HFFc6 (cell line): ENCODE data around the gene SPRR1A. TPM values are rescaled to one million over a fixed set of nuclear protein-coding genes. Genes with fewer than 3 reads are reported as not detected.

Experiments
- DNase-seq: peaks from one replicate; pipeline ENCODE4 v3.0.0-alpha.2; 2018
- H3K27ac Mint-ChIP-seq: 2 replicates; pipeline ENCODE4 v1.8.0; 2020; ENCODE audit warnings: mild to moderate bottlenecking, mixed read lengths
- H3K27me3 Mint-ChIP-seq: 2 replicates; pipeline ENCODE4 v1.8.0; 2021; ENCODE audit warnings: mild to moderate bottlenecking, moderate library complexity, mixed read lengths; ENCODE audit not compliant: insufficient read depth
- H3K36me3 Mint-ChIP-seq: 2 replicates; pipeline ENCODE4 v1.8.0; 2021; ENCODE audit warnings: low read depth, mixed read lengths
- H3K4me1 Mint-ChIP-seq: 2 replicates; pipeline ENCODE4 v1.8.0; 2020; ENCODE audit warnings: low read depth, mixed read lengths
- H3K4me3 Mint-ChIP-seq: 2 replicates; pipeline ENCODE4 v1.8.0; 2020; ENCODE audit warnings: mild to moderate bottlenecking, moderate library complexity, mixed read lengths
- H3K9me3 Mint-ChIP-seq: 2 replicates; pipeline ENCODE4 v1.8.0; 2020; ENCODE audit warnings: mild to moderate bottlenecking, mixed read lengths
- total RNA-seq, 6 experiments: library from RNA; stranded (reverse); fragmentation: NEBNext Ultra II Directional; extraction: Animal tissue kit (Norgen Biotek cat#: 25700); gene quantifications; 2 replicates in 1 of 6; 3 replicates in 5 of 6; pipeline ENCODE4 v1.2.3, GENCODE V29; 2021
- TF ChIP-seq, protein P1 (sequence below): fragments of 200-600 bp; sonication (generic); IDR thresholded peaks from 2 replicates; pipeline ENCODE4 v1.5.0; 2021; ENCODE audit warnings: antibody characterized with exemption, mild to moderate bottlenecking

Gene SPRR1A
- total RNA-seq, 6 experiments from 2014 or later: not detected

GRCh38 chr1:153035211-153035610 lies 51.3 kb downstream of the SPRR1A start:
- no peak overlapping the region for H3K4me3 Mint-ChIP-seq
- DNase-seq: no peak
- no peaks in the 10 kb centered on the region; the same call in 1 of the 2 replicates for H3K4me1 Mint-ChIP-seq
- TF ChIP-seq, protein P1, sequence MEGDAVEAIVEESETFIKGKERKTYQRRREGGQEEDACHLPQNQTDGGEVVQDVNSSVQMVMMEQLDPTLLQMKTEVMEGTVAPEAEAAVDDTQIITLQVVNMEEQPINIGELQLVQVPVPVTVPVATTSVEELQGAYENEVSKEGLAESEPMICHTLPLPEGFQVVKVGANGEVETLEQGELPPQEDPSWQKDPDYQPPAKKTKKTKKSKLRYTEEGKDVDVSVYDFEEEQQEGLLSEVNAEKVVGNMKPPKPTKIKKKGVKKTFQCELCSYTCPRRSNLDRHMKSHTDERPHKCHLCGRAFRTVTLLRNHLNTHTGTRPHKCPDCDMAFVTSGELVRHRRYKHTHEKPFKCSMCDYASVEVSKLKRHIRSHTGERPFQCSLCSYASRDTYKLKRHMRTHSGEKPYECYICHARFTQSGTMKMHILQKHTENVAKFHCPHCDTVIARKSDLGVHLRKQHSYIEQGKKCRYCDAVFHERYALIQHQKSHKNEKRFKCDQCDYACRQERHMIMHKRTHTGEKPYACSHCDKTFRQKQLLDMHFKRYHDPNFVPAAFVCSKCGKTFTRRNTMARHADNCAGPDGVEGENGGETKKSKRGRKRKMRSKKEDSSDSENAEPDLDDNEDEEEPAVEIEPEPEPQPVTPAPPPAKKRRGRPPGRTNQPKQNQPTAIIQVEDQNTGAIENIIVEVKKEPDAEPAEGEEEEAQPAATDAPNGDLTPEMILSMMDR: no peak
- peaks cover 10% of the 10 kb centered on the region; the same call in 1 of the 2 replicates for H3K9me3 Mint-ChIP-seq
- no peaks in the 10 kb centered on the region for H3K27me3 Mint-ChIP-seq
- H3K27ac Mint-ChIP-seq: no peak overlapping the region
- no peaks in the 10 kb centered on the region for H3K36me3 Mint-ChIP-seq

Other genes starting within 250 kb of the SPRR1A start
- not detected for gene KPRP, start 226.1 kb upstream of the SPRR1A start, total RNA-seq
- gene LCE1F, start 208.9 kb upstream of the SPRR1A start, total RNA-seq: not detected
- not detected for gene LCE1E, start 197.8 kb upstream of the SPRR1A start, total RNA-seq
- gene LCE1D, start 187.4 kb upstream of the SPRR1A start, total RNA-seq: not detected
- gene LCE1C, start 177.4 kb upstream of the SPRR1A start, total RNA-seq: not detected
- not detected for gene LCE1B, start 172.1 kb upstream of the SPRR1A start, total RNA-seq
- gene LCE1A, start 156.6 kb upstream of the SPRR1A start, total RNA-seq: not detected
- gene LCE6A, start 141.2 kb upstream of the SPRR1A start, total RNA-seq: not detected
- gene LCE7A, start 124.1 kb upstream of the SPRR1A start, total RNA-seq: not detected
- gene SMCP, start 105.8 kb upstream of the SPRR1A start, total RNA-seq: not detected
- not detected for gene IVL, start 75.5 kb upstream of the SPRR1A start, total RNA-seq
- not detected for gene SPRR5, start 36.9 kb upstream of the SPRR1A start, total RNA-seq
- gene SPRR4, start 13.4 kb upstream of the SPRR1A start, total RNA-seq: not detected
- not detected for gene SPRR3, start 17.7 kb downstream of the SPRR1A start, total RNA-seq
- not detected for gene SPRR1B, start 47.1 kb downstream of the SPRR1A start, total RNA-seq
- gene SPRR2D, start 57.0 kb downstream of the SPRR1A start, total RNA-seq: not detected
- gene SPRR2A, start 73.4 kb downstream of the SPRR1A start, total RNA-seq: not detected
- not detected for gene SPRR2B, start 87.5 kb downstream of the SPRR1A start, total RNA-seq
- gene SPRR2E, start 110.4 kb downstream of the SPRR1A start, total RNA-seq: not detected
- gene SPRR2F, start 129.4 kb downstream of the SPRR1A start, total RNA-seq: not detected
- gene SPRR2G, start 166.8 kb downstream of the SPRR1A start, total RNA-seq: not detected
- not detected for gene LELP1, start 219.3 kb downstream of the SPRR1A start, total RNA-seq
- gene PRR9, start 233.5 kb downstream of the SPRR1A start, total RNA-seq: not detected